CD14-positive monocyte (primary cell): ENCODE data around the gene SEMA7A. TPM values are rescaled to one million over a fixed set of nuclear protein-coding genes. Genes with fewer than 3 reads are reported as not detected.

Experiments
- DNase-seq, 3 donors: peaks; one replicate each; pipeline ENCODE4 v3.0.0-alpha.2; 2011 to 2022
- H2AFZ ChIP-seq: 2 replicates; pipeline ENCODE4 v1.6.0; 2012; ENCODE audit warnings: mild to moderate bottlenecking, low read depth, low read length, inconsistent platforms; ENCODE audit not compliant: insufficient read depth, poor library complexity, severe bottlenecking
- H3K27ac ChIP-seq, 2 donors: 1 replicate in 1 of 2; 2 replicates in 1 of 2; pipeline ENCODE4 v1.5.1; 2012 to 2013; ENCODE audit warnings: low read length in 2 of 2, control low read depth in 1 of 2, inconsistent platforms in 1 of 2, low read depth in 1 of 2, mild to moderate bottlenecking in 1 of 2
- H3K27me3 ChIP-seq, 2 donors: one replicate each; pipeline versions ENCODE4 v1.6.0 to v1.6.1; 2011 to 2013; ENCODE audit warnings: low read length in 2 of 2; ENCODE audit not compliant: control insufficient read depth in 2 of 2, insufficient read depth in 2 of 2
- H3K36me3 ChIP-seq, 2 donors: replicated peaks in 1 of 2; 1 replicate in 1 of 2; 2 replicates in 1 of 2; pipeline versions ENCODE4 v1.5.1 to v1.6.1; 2012 to 2013; ENCODE audit warnings: low read length in 2 of 2, control low read depth in 1 of 2, inconsistent platforms in 1 of 2, mild to moderate bottlenecking in 1 of 2; ENCODE audit not compliant: insufficient read depth in 2 of 2, control insufficient read depth in 1 of 2
- H3K4me1 ChIP-seq, 2 donors: 1 replicate in 1 of 2; 2 replicates in 1 of 2; pipeline versions ENCODE4 v1.5.1 to v1.6.1; 2012 to 2013; ENCODE audit warnings: low read length in 2 of 2, control low read depth in 1 of 2, inconsistent platforms in 1 of 2, mild to moderate bottlenecking in 1 of 2, moderate library complexity in 1 of 2; ENCODE audit not compliant: insufficient read depth in 2 of 2, control insufficient read depth in 1 of 2
- H3K4me2 ChIP-seq: replicated peaks from 2 replicates; pipeline ENCODE3; 2012; ENCODE audit warnings: low read length, moderate library complexity, mild to moderate bottlenecking; ENCODE audit not compliant: poor library complexity, severe bottlenecking; ENCODE audit errors: extremely low read depth
- H3K4me3 ChIP-seq, 3 experiments: fragments of 200-600 bp in 1 of 3; sonication (generic) in 1 of 3; replicated peaks in 1 of 3; 1 replicate in 2 of 3; 2 replicates in 1 of 3; pipeline ENCODE4 v1.5.1; 2011 to 2013; ENCODE audit warnings: low read length in 3 of 3, mild to moderate bottlenecking in 3 of 3, control low read depth in 2 of 3, low read depth in 2 of 3, inconsistent platforms in 1 of 3, moderate library complexity in 1 of 3
- H3K79me2 ChIP-seq: 2 replicates; pipeline ENCODE4 v1.6.0; 2012; ENCODE audit warnings: mild to moderate bottlenecking, control low read depth, inconsistent platforms, low read length, moderate library complexity; ENCODE audit not compliant: insufficient read depth
- H3K9ac ChIP-seq: 2 replicates; pipeline ENCODE4 v1.6.0; 2017; ENCODE audit warnings: low read length, mild to moderate bottlenecking; ENCODE audit not compliant: insufficient read depth, poor library complexity, severe bottlenecking
- H3K9me3 ChIP-seq, 2 donors: replicated peaks in 1 of 2; 1 replicate in 1 of 2; 2 replicates in 1 of 2; pipeline versions ENCODE4 v1.5.1 to v1.6.1; 2012 to 2013; ENCODE audit warnings: low read length in 2 of 2, control low read depth in 1 of 2; ENCODE audit not compliant: control insufficient read depth in 1 of 2, insufficient read depth in 1 of 2
- H4K20me1 ChIP-seq: 2 replicates; pipeline ENCODE4 v1.6.0; 2012; ENCODE audit warnings: mild to moderate bottlenecking, low read length, control low read depth, moderate library complexity; ENCODE audit not compliant: insufficient read depth
- H3K27ac Mint-ChIP-seq, 7 donors: one replicate each; pipeline ENCODE4 v1.8.0; 2020; ENCODE audit warnings: mild to moderate bottlenecking in 7 of 7, mixed read lengths in 7 of 7, moderate library complexity in 6 of 7, inconsistent platforms in 2 of 7
- H3K27me3 Mint-ChIP-seq, 3 donors: one replicate each; pipeline ENCODE4 v1.8.0; 2021 to 2022; ENCODE audit warnings: low read depth in 3 of 3, mild to moderate bottlenecking in 3 of 3, mixed read lengths in 3 of 3, moderate library complexity in 3 of 3, inconsistent platforms in 1 of 3
- H3K36me3 Mint-ChIP-seq, 2 donors: one replicate each; pipeline ENCODE4 v1.8.0; 2020; ENCODE audit warnings: mixed read lengths in 2 of 2, inconsistent platforms in 1 of 2, mild to moderate bottlenecking in 1 of 2
- H3K4me1 Mint-ChIP-seq: one replicate; pipeline ENCODE4 v1.8.0; 2020; ENCODE audit warnings: mild to moderate bottlenecking, mixed read lengths
- H3K4me3 Mint-ChIP-seq, 2 donors: one replicate each; pipeline ENCODE4 v1.8.0; 2020; ENCODE audit warnings: mild to moderate bottlenecking in 2 of 2, mixed read lengths in 2 of 2, moderate library complexity in 1 of 2
- H3K9me3 Mint-ChIP-seq, 7 donors: one replicate each; pipeline ENCODE4 v1.8.0; 2020 to 2022; ENCODE audit warnings: mixed read lengths in 7 of 7, mild to moderate bottlenecking in 6 of 7, moderate library complexity in 6 of 7, inconsistent platforms in 2 of 7
- CTCF ChIP-seq: fragments of 200-600 bp; IDR thresholded peaks from one replicate; pipeline ENCODE4 v1.8.0; 2022; ENCODE audit warnings: antibody characterized with exemption, mild to moderate bottlenecking
- WGBS: methylation state at CpG from one replicate; pipeline ENCODE4 v1.1.5; 2013; ENCODE audit warnings: missing lambda C conversion rate; ENCODE audit not compliant: insufficient coverage; 5-methylcytosine and 5-hydroxymethylcytosine counted together
- intact Hi-C, 2 donors: fragments of 100-400 bp; cut with micrococcal nuclease; formaldehyde crosslinking; loops; one replicate each; pipeline versions ENCODE4 v1.15.0 to v1.15.1; 2023
- polyA plus RNA-seq, 3 donors: library from polyadenylated mRNA; depleted of rRNA in 1 of 3; unstranded in 2 of 3; stranded (reverse) in 1 of 3; fragments of 300-500 nt in 2 of 3; fragments of >200 nt in 1 of 3; fragmentation: Illumina TruSeq in 2 of 3; gene quantifications; 1 replicate in 2 of 3; 2 replicates in 1 of 3; pipeline ENCODE4 v1.2.3, GENCODE V29; 2012 to 2021

SEMA7A gene
- polyA plus RNA-seq, 3 donors: 0.04 to 4.8 (median 0.15) TPM

GRCh38 chr15:74375303-74375693 is 58.5 kb downstream of the SEMA7A start:
- peak; percentile 87 for TF ChIP-seq CTCF
- Histone ChIP-seq H4K20me1 (peaks cover 6% of the 10 kb centered on the region), H3K27me3 (peaks cover 3 to 21% of the 10 kb centered on the region in 2 donors), H3K4me1 (peaks cover 14 to 19% of the 10 kb centered on the region in 2 donors), H3K4me2 (no peak overlapping the region), H3K9ac (no peak overlapping the region), H3K4me3 (no peak overlapping the region), H3K27ac (no peak overlapping the region), H3K36me3 (no peaks in the 10 kb centered on the region), H3K9me3 (no peaks in the 10 kb centered on the region), H3K79me2 (no peaks in the 10 kb centered on the region), H2AFZ (peak overlapping the region; percentile 1)
- Mint-ChIP-seq H3K4me1 (peaks cover 21% of the 10 kb centered on the region), H3K9me3 (no peaks in the 10 kb centered on the region), H3K4me3 (peak overlapping the region in 1 of 2 donors; percentile 88), H3K36me3 (no peaks in the 10 kb centered on the region), H3K27ac (no peak overlapping the region), H3K27me3 (peaks cover 22 to 53% (median 22%) of the 10 kb centered on the region in 3 donors)
- DNase-seq: peak; percentile 66 to 76 (median 70)
- WGBS: 31% methylated on average over 5 of the region's 9 CpGs
- intact Hi-C loops: loop anchor here (2.0 to 10.0 kb wide), 2 partner anchors 64 to 390 kb away; no protein-coding TSS in a partner anchor

- H3K9ac ChIP-seq: no peak overlapping the region
- H4K20me1 ChIP-seq: peaks cover 6% of the 10 kb centered on the region
- peak overlapping the region; percentile 95 for H3K4me2 ChIP-seq
- H3K79me2 ChIP-seq: no peaks in the 10 kb centered on the region
- Mint-ChIP-seq H3K27me3 (peaks cover 24 to 54% (median 24%) of the 10 kb centered on the region in 3 donors), H3K4me1 (peaks cover 21% of the 10 kb centered on the region), H3K27ac (peak overlapping the region in 1 of 7 donors; percentile 18), H3K9me3 (no peaks in the 10 kb centered on the region), H3K4me3 (peak overlapping the region; percentile 75 to 88), H3K36me3 (no peaks in the 10 kb centered on the region)
- intact Hi-C loops: loop anchor here (2.0 to 10.0 kb wide), 5 partner anchors 64 to 393 kb away; no protein-coding TSS in a partner anchor
- H3K27me3 ChIP-seq: peaks cover 3 to 21% of the 10 kb centered on the region in 2 donors
- no peak overlapping the region for H3K27ac ChIP-seq
- H2AFZ ChIP-seq: peak overlapping the region; percentile 92
- 13% methylated on average over 8 of the region's 11 CpGs for WGBS
- H3K4me3 ChIP-seq: peak overlapping the region in 1 of 3 experiments; percentile 82
- H3K9me3 ChIP-seq: no peaks in the 10 kb centered on the region
- no peak for TF ChIP-seq CTCF
- H3K36me3 ChIP-seq: no peaks in the 10 kb centered on the region
- DNase-seq: no peak
- peaks cover 14 to 19% of the 10 kb centered on the region in 2 donors for H3K4me1 ChIP-seq
Measured at GRCh38 chr15:74374648-74375302, 59.0 kb downstream of the SEMA7A start.
